Psoas muscle (tissue), 8 donors: ENCODE results near the gene ANKRD23. TPM values are rescaled to one million over a fixed set of nuclear protein-coding genes. Genes with fewer than 3 reads are reported as not detected.
"Not testable (repeated sequence)": the region's sequence is repeated elsewhere in the genome, so short reads cannot be mapped to it uniquely, and the experiment has no call there.

Experiments used
- ATAC-seq, 4 donors: fragments of 200-7000 bp; cut with Tn5 transposase; one replicate each; pipeline ENCODE4 v1.9.1; 2020; ENCODE audit warnings: moderate library complexity in 3 of 4, mild to moderate bottlenecking in 2 of 4
- DNase-seq, 2 donors: peaks; one replicate each; pipeline ENCODE4 v3.0.0-alpha.2; 2020
- H3K27ac ChIP-seq: fragments of 200-600 bp; one replicate; pipeline ENCODE4 v1.8.0; 2022
- H3K27me3 ChIP-seq, 3 donors: fragments of 200-600 bp in 1 of 3; one replicate each; pipeline versions ENCODE4 v1.6.1 to v1.8.0; 2013 to 2022; ENCODE audit warnings: low read length in 2 of 3, mild to moderate bottlenecking in 2 of 3, moderate library complexity in 1 of 3; ENCODE audit not compliant: insufficient read depth in 3 of 3
- H3K36me3 ChIP-seq, 2 donors: fragments of 200-600 bp in 1 of 2; one replicate each; pipeline versions ENCODE4 v1.6.1 to v1.8.0; 2013 to 2022; ENCODE audit warnings: low read depth in 1 of 2, mild to moderate bottlenecking in 1 of 2, moderate library complexity in 1 of 2; ENCODE audit not compliant: insufficient read depth in 1 of 2
- H3K4me1 ChIP-seq: fragments of 200-600 bp; one replicate; pipeline ENCODE4 v1.8.0; 2022
- H3K4me3 ChIP-seq: fragments of 200-600 bp; one replicate; pipeline ENCODE4 v1.8.0; 2022; ENCODE audit warnings: mild to moderate bottlenecking
- H3K9me3 ChIP-seq: fragments of 200-600 bp; one replicate; pipeline ENCODE4 v1.8.0; 2022
- CTCF ChIP-seq: fragments of 200-600 bp; IDR thresholded peaks from one replicate; pipeline ENCODE4 v1.8.0; 2022; ENCODE audit warnings: antibody characterized with exemption
- WGBS, 3 donors: extraction: QIAGEN DNeasy Blood & Tissue Kit; methylation state at CpG; one replicate each; pipeline versions ENCODE4 v1.1.6 to v1.1.7; 2013; 5-methylcytosine and 5-hydroxymethylcytosine counted together
- intact Hi-C, 2 donors: fragments of 100-400 bp; cut with DNase I; formaldehyde crosslinking; loops; one replicate each; pipeline versions ENCODE4 v1.11.0 to v1.14.2; 2022
- polyA plus RNA-seq, 3 donors: library from polyadenylated mRNA; stranded (reverse); fragments of 200-250 nt; gene quantifications; one replicate each; pipeline ENCODE4 v1.2.3, GENCODE V29; 2013
- total RNA-seq, 4 donors: library from RNA; stranded (reverse); fragmentation: NEBNext Ultra II Directional in 2 of 4; extraction: Animal tissue kit (Norgen Biotek cat#: 25700) in 2 of 4; gene quantifications; one replicate each; pipeline versions ENCODE4 v1.2.1 to v1.2.4, GENCODE V29; 2021 to 2023
- donor health status: healthy with polysubstance abuse.
- donor health status: DM: no; HTN: no; CAD: no; lungs with moderate emphysema.
- donor health status: Bipolar disorder and iron deficiency.
- donor health status: healthy.
- donor health status: DM: yes; HTN: yes; CAD: no.
- donor health status: DM: no; HTN: no; CAD: no.
- donor health status: DM: no; HTN: no; CAD: no.
- donor health status: DM: yes; HTN: yes; CAD: no.

Gene ANKRD23
- total and polyA plus RNA-seq, 7 donors = 256 to 1,374 (median 788) TPM

GRCh38 chr2:96809216-96809882 is 34.5 kb downstream of the ANKRD23 start:
- H3K4me1 ChIP-seq = peaks cover 25% of the 10 kb centered on the region
- H3K36me3 ChIP-seq = peaks cover 0 to 47% of the 10 kb centered on the region in 2 donors
- no peak for TF ChIP-seq CTCF
- 80 to 82% (median 81%) methylated on average over 13 of the region's 13 CpGs for WGBS, 3 donors
- peak in 1 of 2 donors; percentile 37 for DNase-seq
- no peak overlapping the region for H3K27ac ChIP-seq
- no peak overlapping the region for H3K4me3 ChIP-seq
- no peaks in the 10 kb centered on the region for H3K9me3 ChIP-seq
- no peaks in the 10 kb centered on the region for H3K27me3 ChIP-seq
- ATAC-seq = no peak
- intact Hi-C loops = loop anchor here in 1 of 2 donors (5.0 kb wide), 1 partner anchor 42 kb away; no protein-coding TSS in a partner anchor

GRCh38 chr2:96808176-96808837 is 35.5 kb downstream of the ANKRD23 start:
- intact Hi-C loops = loop anchor here in 1 of 2 donors (5.0 kb wide), 1 partner anchor 41 kb away; no protein-coding TSS in a partner anchor
- WGBS, 3 donors = 49 to 57% (median 50%) methylated on average over 10 of the region's 10 CpGs

GRCh38 chr2:96807127-96807471 is 36.7 kb downstream of the ANKRD23 start:
- intact Hi-C loops = loop anchor here in 1 of 2 donors (5.0 kb wide), 1 partner anchor 40 kb away; no protein-coding TSS in a partner anchor
- DNase-seq (no peak), ATAC-seq (no peak)
- Histone ChIP-seq H3K36me3 (peaks cover 0 to 59% of the 10 kb centered on the region in 2 donors), H3K4me1 (peaks cover 14% of the 10 kb centered on the region), H3K27ac (no peak overlapping the region), H3K9me3 (no peaks in the 10 kb centered on the region), H3K4me3 (no peak overlapping the region), H3K27me3 (no peaks in the 10 kb centered on the region)
- no peak for TF ChIP-seq CTCF
- WGBS, 3 donors = 96 to 98% (median 98%) methylated on average over 10 of the region's 10 CpGs

More at GRCh38 chr2:96808176-96808837, 35.5 kb downstream of the ANKRD23 start:
- H3K4me3 ChIP-seq = no peak overlapping the region
- H3K36me3 ChIP-seq = peaks cover 0 to 47% of the 10 kb centered on the region in 2 donors
- no peak for TF ChIP-seq CTCF
- no peaks in the 10 kb centered on the region for H3K9me3 ChIP-seq
- ATAC-seq (peak; percentile 18 to 50 (median 48)), DNase-seq (peak in 1 of 2 donors; percentile 44)
- H3K4me1 ChIP-seq = peaks cover 21% of the 10 kb centered on the region
- H3K27me3 ChIP-seq = no peaks in the 10 kb centered on the region
- no peak overlapping the region for H3K27ac ChIP-seq

GRCh38 chr2:96806468-96807126 is 37.2 kb downstream of the ANKRD23 start:
- no peak overlapping the region for H3K4me3 ChIP-seq
- no peak for TF ChIP-seq CTCF
- WGBS, 3 donors = 90 to 92% (median 91%) methylated on average over 23 of the region's 23 CpGs
- H3K4me1 ChIP-seq = peaks cover 9% of the 10 kb centered on the region
- peaks cover 0 to 64% of the 10 kb centered on the region in 2 donors for H3K36me3 ChIP-seq
- DNase-seq (no peak), ATAC-seq (no peak)
- H3K27ac ChIP-seq = no peak overlapping the region
- intact Hi-C loops = loop anchor here in 1 of 2 donors (5.0 kb wide), 1 partner anchor 39 kb away; no protein-coding TSS in a partner anchor
- H3K9me3 ChIP-seq = no peaks in the 10 kb centered on the region
- H3K27me3 ChIP-seq = no peaks in the 10 kb centered on the region

GRCh38 chr2:96805946-96806345 is 37.9 kb downstream of the ANKRD23 start:
- intact Hi-C loops = loop anchor here in 1 of 2 donors (5.0 kb wide), 1 partner anchor 39 kb away; no protein-coding TSS in a partner anchor
- H3K36me3 ChIP-seq = peaks cover 0 to 60% of the 10 kb centered on the region in 2 donors
- not testable (repeated sequence) for H3K9me3 ChIP-seq, H3K4me3 ChIP-seq, ATAC-seq, H3K27ac ChIP-seq, H3K27me3 ChIP-seq, DNase-seq, H3K4me1 ChIP-seq
- 93 to 96% (median 95%) methylated on average over 13 to 16 of the region's 20 CpGs for WGBS, 3 donors
